ENCODE results near the gene NOC2L.

The NOC2L gene

DNA sequence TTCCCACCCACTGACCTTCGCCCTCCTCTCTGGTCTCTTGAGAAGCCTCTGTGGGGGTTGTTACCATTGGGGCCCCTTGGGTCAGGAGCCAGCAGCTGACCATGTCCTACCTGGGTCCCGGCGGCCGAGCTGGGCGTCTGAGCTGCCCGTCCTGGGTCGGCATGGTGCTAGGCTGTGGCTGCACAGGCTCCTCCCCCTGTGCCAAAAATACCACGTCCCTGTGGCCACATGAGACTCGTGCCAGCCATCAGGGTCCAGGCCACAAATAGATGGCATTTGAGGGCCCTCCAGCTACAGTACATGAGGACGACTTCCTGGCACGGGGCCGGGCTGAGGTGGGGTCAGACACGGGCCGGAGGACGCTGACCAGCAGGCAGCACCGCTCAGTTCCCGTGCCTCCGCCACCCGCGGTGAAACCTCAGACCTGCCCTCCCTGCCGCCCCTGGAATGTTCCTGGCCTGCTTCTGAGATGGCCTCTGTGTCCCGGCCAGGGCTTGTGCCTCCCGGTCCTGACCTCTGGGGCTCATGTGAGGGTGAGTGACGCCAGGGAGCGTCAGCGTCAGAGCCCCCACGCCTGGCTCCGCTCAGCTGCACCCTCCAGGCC is 23.0 kb upstream of the NOC2L start, which contains the start of gene PERM1:
TSS of gene PERM1 (minus strand) at position 139 of the 604 bp plus-strand sequence. CDS start 1,064 bp downstream, outside the sequence.
- TF ChIP-seq CREB1 (IDR thresholded peaks at IDR 0.05; ENCODE audit: low read depth) (no peak), TCF12 (IDR thresholded peaks at IDR 0.05; ENCODE audit: low read depth) (no peak), NFIC (IDR thresholded peaks at IDR 0.05) (peak; percentile 34; the same call in 1 of the 2 replicates), FOXM1 (IDR thresholded peaks at IDR 0.05; ENCODE audit: borderline replicate concordance, low read depth) (no peak), TEAD4 (IDR thresholded peaks at IDR 0.05) (0 out of 2 replicates have a peak, but pooled peaks have one; percentile 40)
- TF ChIP-seq, protein P1, sequence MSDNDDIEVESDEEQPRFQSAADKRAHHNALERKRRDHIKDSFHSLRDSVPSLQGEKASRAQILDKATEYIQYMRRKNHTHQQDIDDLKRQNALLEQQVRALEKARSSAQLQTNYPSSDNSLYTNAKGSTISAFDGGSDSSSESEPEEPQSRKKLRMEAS (IDR thresholded peaks at IDR 0.05): no peak
- TF ChIP-seq, protein P2, sequence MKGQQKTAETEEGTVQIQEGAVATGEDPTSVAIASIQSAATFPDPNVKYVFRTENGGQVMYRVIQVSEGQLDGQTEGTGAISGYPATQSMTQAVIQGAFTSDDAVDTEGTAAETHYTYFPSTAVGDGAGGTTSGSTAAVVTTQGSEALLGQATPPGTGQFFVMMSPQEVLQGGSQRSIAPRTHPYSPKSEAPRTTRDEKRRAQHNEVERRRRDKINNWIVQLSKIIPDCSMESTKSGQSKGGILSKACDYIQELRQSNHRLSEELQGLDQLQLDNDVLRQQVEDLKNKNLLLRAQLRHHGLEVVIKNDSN (IDR thresholded peaks at IDR 0.05): no peak
- TF ChIP-seq, protein P3, sequence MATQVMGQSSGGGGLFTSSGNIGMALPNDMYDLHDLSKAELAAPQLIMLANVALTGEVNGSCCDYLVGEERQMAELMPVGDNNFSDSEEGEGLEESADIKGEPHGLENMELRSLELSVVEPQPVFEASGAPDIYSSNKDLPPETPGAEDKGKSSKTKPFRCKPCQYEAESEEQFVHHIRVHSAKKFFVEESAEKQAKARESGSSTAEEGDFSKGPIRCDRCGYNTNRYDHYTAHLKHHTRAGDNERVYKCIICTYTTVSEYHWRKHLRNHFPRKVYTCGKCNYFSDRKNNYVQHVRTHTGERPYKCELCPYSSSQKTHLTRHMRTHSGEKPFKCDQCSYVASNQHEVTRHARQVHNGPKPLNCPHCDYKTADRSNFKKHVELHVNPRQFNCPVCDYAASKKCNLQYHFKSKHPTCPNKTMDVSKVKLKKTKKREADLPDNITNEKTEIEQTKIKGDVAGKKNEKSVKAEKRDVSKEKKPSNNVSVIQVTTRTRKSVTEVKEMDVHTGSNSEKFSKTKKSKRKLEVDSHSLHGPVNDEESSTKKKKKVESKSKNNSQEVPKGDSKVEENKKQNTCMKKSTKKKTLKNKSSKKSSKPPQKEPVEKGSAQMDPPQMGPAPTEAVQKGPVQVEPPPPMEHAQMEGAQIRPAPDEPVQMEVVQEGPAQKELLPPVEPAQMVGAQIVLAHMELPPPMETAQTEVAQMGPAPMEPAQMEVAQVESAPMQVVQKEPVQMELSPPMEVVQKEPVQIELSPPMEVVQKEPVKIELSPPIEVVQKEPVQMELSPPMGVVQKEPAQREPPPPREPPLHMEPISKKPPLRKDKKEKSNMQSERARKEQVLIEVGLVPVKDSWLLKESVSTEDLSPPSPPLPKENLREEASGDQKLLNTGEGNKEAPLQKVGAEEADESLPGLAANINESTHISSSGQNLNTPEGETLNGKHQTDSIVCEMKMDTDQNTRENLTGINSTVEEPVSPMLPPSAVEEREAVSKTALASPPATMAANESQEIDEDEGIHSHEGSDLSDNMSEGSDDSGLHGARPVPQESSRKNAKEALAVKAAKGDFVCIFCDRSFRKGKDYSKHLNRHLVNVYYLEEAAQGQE (IDR thresholded peaks at IDR 0.05; ENCODE audit: low read depth): no peak

DNA sequence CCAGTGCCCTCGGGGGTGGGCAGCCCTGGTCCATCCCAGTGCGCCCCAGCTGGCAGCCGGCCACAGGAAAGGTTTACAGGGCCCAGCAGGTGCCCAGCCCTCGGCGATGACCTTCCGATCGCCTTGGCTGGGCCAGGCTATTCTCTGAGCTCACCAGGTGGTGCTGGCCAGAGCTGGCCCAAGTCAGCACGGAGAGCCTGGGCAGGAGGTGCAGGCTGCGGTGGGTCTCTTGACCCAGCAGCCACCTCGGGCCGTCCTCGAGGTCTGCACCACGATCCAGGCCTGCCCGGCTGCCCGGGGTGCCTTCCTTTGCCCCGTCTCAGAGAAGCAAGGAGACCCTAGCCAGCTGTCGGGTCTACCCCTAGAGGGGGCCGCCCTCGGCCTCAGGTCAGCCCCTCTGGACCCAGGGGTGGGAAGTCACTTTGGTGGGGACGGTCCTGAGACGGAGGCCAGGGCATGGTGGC is 22.5 kb upstream of the NOC2L start:
- TF ChIP-seq, protein P2 (IDR thresholded peaks at IDR 0.05): no peak
- TF ChIP-seq TCF12 (IDR thresholded peaks at IDR 0.05; ENCODE audit: low read depth): 0 out of 2 replicates have a peak, but pooled peaks have one; percentile 26
- 0 out of 2 replicates have a peak, but pooled peaks have one; percentile 13 for TF ChIP-seq ZBTB7A (IDR thresholded peaks at IDR 0.05; ENCODE audit: low read depth)
- TF ChIP-seq CEBPB (IDR thresholded peaks at IDR 0.05): no peak
- TF ChIP-seq RAD21 (IDR thresholded peaks at IDR 0.05; ENCODE audit: low read depth): no peak
- TF ChIP-seq TAF1 (IDR thresholded peaks at IDR 0.05; ENCODE audit: low read depth): no peak
- TF ChIP-seq CREB1 (IDR thresholded peaks at IDR 0.05; ENCODE audit: low read depth): no peak
- TF ChIP-seq TEAD4 (IDR thresholded peaks at IDR 0.05): no peak
- TF ChIP-seq YY1 (IDR thresholded peaks at IDR 0.05; ENCODE audit: low read depth): no peak
- no peak for TF ChIP-seq EP300 (IDR thresholded peaks at IDR 0.05; ENCODE audit: borderline replicate concordance)
- no peak for TF ChIP-seq EGR1 (IDR thresholded peaks at IDR 0.05)
- TF ChIP-seq, protein P3 (IDR thresholded peaks at IDR 0.05; ENCODE audit: low read depth): no peak
- TF ChIP-seq FOXM1 (IDR thresholded peaks at IDR 0.05; ENCODE audit: borderline replicate concordance, low read depth): no peak
- TF ChIP-seq, protein P1 (IDR thresholded peaks at IDR 0.05): no peak; the same call in 1 of the 2 replicates
- TF ChIP-seq NFIC (IDR thresholded peaks at IDR 0.05): peak; percentile 56

DNA sequence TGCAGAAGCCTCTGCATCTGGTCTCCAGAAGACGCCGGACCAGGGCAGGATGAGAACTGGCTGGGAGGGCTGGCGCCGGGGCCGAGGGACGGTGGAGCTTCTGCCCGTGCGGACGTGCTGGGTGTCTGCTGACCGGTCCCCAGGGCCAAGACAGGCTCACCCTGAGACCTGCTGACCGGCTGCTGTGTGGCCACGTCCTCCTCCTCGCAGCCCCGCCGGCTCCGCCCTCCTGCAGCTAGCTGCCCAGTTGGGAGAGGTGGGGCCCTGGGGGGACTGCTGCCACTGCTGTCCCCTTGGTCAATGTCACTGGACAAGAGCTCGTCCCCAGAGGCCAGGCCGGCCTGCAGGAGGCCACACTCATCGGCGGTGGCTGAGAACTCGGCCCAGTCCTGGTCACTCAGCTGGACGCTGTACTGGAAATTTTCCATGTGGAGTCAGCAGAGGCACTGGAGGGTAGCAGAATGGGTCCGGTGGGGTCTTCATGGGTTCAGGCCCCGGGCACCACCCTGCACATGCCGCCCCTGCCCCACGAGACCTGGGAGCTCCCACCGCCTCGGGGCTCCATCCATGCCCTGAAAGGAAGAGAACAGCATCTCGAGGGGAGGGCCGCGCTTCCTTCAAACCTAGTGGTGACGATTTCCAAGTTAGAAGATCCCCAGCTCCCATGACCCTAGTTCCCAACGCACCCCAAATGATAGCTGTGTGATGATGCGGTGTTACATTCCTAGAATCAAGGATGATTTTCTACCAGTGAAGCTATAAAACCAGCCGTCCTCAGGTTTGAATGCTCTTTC is 21.7 kb upstream of the NOC2L start:
- TF ChIP-seq ZBTB7A (IDR thresholded peaks at IDR 0.05; ENCODE audit: low read depth) (no peak), EP300 (IDR thresholded peaks at IDR 0.05; ENCODE audit: borderline replicate concordance) (no peak)
- TF ChIP-seq, protein P1 (IDR thresholded peaks at IDR 0.05): no peak

DNA sequence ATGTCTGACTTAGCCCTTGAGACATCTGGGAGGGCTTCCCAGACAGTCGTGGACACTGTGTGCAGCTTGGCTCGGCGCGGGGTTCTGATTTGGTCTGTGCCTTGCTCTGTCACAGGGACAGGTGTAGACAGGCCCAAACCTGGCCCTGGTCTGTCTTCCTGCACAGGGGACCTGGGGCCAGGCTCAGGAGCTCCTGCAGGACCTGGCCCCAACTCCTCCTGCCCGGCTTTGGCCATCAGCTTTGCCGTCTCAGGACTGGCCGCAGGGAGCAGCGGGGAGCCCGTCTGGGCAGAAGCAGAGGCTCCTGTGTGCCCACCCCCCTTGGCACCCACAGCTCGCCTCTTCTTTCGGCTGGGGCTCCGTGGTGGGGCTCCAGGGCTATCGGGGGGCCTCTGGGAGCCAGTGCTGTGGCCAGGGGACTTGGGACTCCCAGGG is 21.1 kb upstream of the NOC2L start:
- TF ChIP-seq CREB1 (IDR thresholded peaks at IDR 0.05; ENCODE audit: low read depth): no peak
- no peak for TF ChIP-seq EP300 (IDR thresholded peaks at IDR 0.05; ENCODE audit: borderline replicate concordance)
- TF ChIP-seq RAD21 (IDR thresholded peaks at IDR 0.05; ENCODE audit: low read depth): no peak
- TF ChIP-seq, protein P2 (IDR thresholded peaks at IDR 0.05): no peak
- TF ChIP-seq, protein P1 (IDR thresholded peaks at IDR 0.05): no peak
- TF ChIP-seq TCF12 (IDR thresholded peaks at IDR 0.05; ENCODE audit: low read depth): no peak
- no peak for TF ChIP-seq ZBTB7A (IDR thresholded peaks at IDR 0.05; ENCODE audit: low read depth)
- TF ChIP-seq YY1 (IDR thresholded peaks at IDR 0.05; ENCODE audit: low read depth): no peak
- no peak for TF ChIP-seq CEBPB (IDR thresholded peaks at IDR 0.05)
- TF ChIP-seq NFIC (IDR thresholded peaks at IDR 0.05): no peak
- no peak for TF ChIP-seq TEAD4 (IDR thresholded peaks at IDR 0.05)
